HEK293 (cell line): Measurements from ENCODE around the gene SLC39A11.

Experiments used
- CTCF ChIA-PET: fragments of 350-600 bp; formaldehyde crosslinking; extraction: SDS; loops from one replicate; lab custom pipeline; 2021; ENCODE audit warnings: antibody characterized with exemption; lab: Yijun Ruan, JAX
- POLR2A ChIA-PET: fragments of 300-600 bp; formaldehyde crosslinking; extraction: SDS; loops from one replicate; lab custom pipeline; 2020; ENCODE audit warnings: antibody characterized with exemption, inconsistent platforms; lab: Yijun Ruan, JAX
- H3K27ac ChIP-seq: fragments of 200-500 bp; sonication (Bioruptor generic); 2 replicates; pipeline ENCODE4 v1.5.1; 2014; ENCODE audit warnings: low read depth, low read length, control low read depth, inconsistent platforms; ENCODE audit errors: extremely low read depth
- H3K36me3 ChIP-seq, 2 experiments: fragments of 200-500 bp in 1 of 2; sonication (Bioruptor generic) in 1 of 2; 1 replicate in 1 of 2; 2 replicates in 1 of 2; pipeline ENCODE4 v1.5.1; 2014 to 2017; ENCODE audit warnings: inconsistent platforms in 2 of 2, low read length in 2 of 2; ENCODE audit not compliant: control insufficient read depth in 2 of 2, insufficient read depth in 1 of 2
- H3K4me1 ChIP-seq: fragments of 200-500 bp; sonication (Bioruptor generic); 2 replicates; pipeline ENCODE4 v1.5.1; 2014; ENCODE audit warnings: mild to moderate bottlenecking, low read length, inconsistent platforms; ENCODE audit not compliant: control insufficient read depth, insufficient read depth
- H3K4me3 ChIP-seq: 2 replicates; pipeline ENCODE4 v1.5.1; 2011; ENCODE audit warnings: low read depth, mild to moderate bottlenecking, control low read depth, low read length, moderate library complexity
- H3K9me3 ChIP-seq: fragments of 200-500 bp; sonication (Bioruptor generic); 2 replicates; pipeline ENCODE4 v1.5.1; 2014; ENCODE audit warnings: low read depth, low read length, inconsistent platforms; ENCODE audit not compliant: control insufficient read depth, insufficient read depth
- BCL11B ChIP-seq: fragments of 450-650 bp; formaldehyde crosslinking; IDR thresholded peaks from 2 replicates; pipeline ENCODE4 v1.5.1; 2016; ENCODE audit warnings: low read depth, missing biosample characterization, missing genetic modification characterization
- GLIS1 ChIP-seq: fragments of 450-650 bp; formaldehyde crosslinking; IDR thresholded peaks from 2 replicates; pipeline ENCODE4 v1.5.1; 2016; ENCODE audit warnings: missing biosample characterization, missing genetic modification characterization
- KLF16 ChIP-seq: fragments of 450-650 bp; formaldehyde crosslinking; IDR thresholded peaks from 2 replicates; pipeline ENCODE4 v1.5.1; 2017; ENCODE audit warnings: missing biosample characterization, missing genetic modification characterization
- OSR2 ChIP-seq: fragments of 450-650 bp; formaldehyde crosslinking; IDR thresholded peaks from 2 replicates; pipeline ENCODE4 v1.5.1; 2016; ENCODE audit warnings: missing biosample characterization, missing genetic modification characterization
- ZBTB11 ChIP-seq: fragments of 450-650 bp; formaldehyde crosslinking; conservative IDR thresholded peaks from 2 replicates; pipeline ENCODE4 v1.5.1; 2016; ENCODE audit warnings: low read depth, missing biosample characterization, missing genetic modification characterization
- ZBTB17 ChIP-seq: fragments of 450-650 bp; formaldehyde crosslinking; IDR thresholded peaks from 2 replicates; pipeline ENCODE4 v1.5.1; 2016; ENCODE audit warnings: missing biosample characterization, missing genetic modification characterization
- ZBTB48 ChIP-seq: fragments of 450-650 bp; formaldehyde crosslinking; IDR thresholded peaks from 2 replicates; pipeline ENCODE4 v1.5.1; 2016; ENCODE audit warnings: missing biosample characterization, missing genetic modification characterization
- ZBTB8A ChIP-seq: fragments of 450-650 bp; formaldehyde crosslinking; IDR thresholded peaks from 2 replicates; pipeline ENCODE4 v1.5.1; 2016; ENCODE audit warnings: missing biosample characterization, missing genetic modification characterization
- ZIC2 ChIP-seq: fragments of 450-650 bp; formaldehyde crosslinking; IDR thresholded peaks from 2 replicates; pipeline ENCODE4 v1.5.1; 2016; ENCODE audit warnings: missing biosample characterization, missing genetic modification characterization
- ZNF132 ChIP-seq: fragments of 450-650 bp; formaldehyde crosslinking; IDR thresholded peaks from 2 replicates; pipeline ENCODE4 v1.5.1; 2017; ENCODE audit warnings: missing biosample characterization, missing genetic modification characterization, borderline replicate concordance
- ZNF138 ChIP-seq: fragments of 450-650 bp; formaldehyde crosslinking; IDR thresholded peaks from 2 replicates; pipeline ENCODE4 v1.5.1; 2016; ENCODE audit warnings: missing biosample characterization, missing genetic modification characterization, borderline replicate concordance
- ZNF324 ChIP-seq: fragments of 450-650 bp; formaldehyde crosslinking; IDR thresholded peaks from 2 replicates; pipeline ENCODE4 v1.5.1; 2016; ENCODE audit warnings: missing biosample characterization, missing genetic modification characterization
- ZNF488 ChIP-seq: fragments of 450-650 bp; formaldehyde crosslinking; IDR thresholded peaks from 2 replicates; pipeline ENCODE4 v1.5.1; 2016; ENCODE audit warnings: missing biosample characterization, missing genetic modification characterization
- ZNF510 ChIP-seq: fragments of 450-650 bp; formaldehyde crosslinking; IDR thresholded peaks from 2 replicates; pipeline ENCODE4 v1.5.1; 2018; ENCODE audit warnings: mild to moderate bottlenecking, missing genetic modification characterization, missing biosample characterization; ENCODE audit not compliant: insufficient replicate concordance
- ZNF560 ChIP-seq: fragments of 450-650 bp; formaldehyde crosslinking; IDR thresholded peaks from 2 replicates; pipeline ENCODE4 v1.5.1; 2017; ENCODE audit warnings: missing biosample characterization, missing genetic modification characterization, borderline replicate concordance
- ZNF670 ChIP-seq: fragments of 450-650 bp; formaldehyde crosslinking; IDR thresholded peaks from 2 replicates; pipeline ENCODE4 v1.5.1; 2016; ENCODE audit warnings: missing biosample characterization, missing genetic modification characterization, low read depth
- ZSCAN4 ChIP-seq: fragments of 450-650 bp; formaldehyde crosslinking; IDR thresholded peaks from 2 replicates; pipeline ENCODE4 v1.5.1; 2017; ENCODE audit warnings: missing biosample characterization, missing genetic modification characterization
- TF ChIP-seq, protein P1 (sequence below): fragments of 450-650 bp; formaldehyde crosslinking; IDR thresholded peaks from 2 replicates; pipeline ENCODE4 v1.5.1; 2017; ENCODE audit warnings: missing biosample characterization, missing genetic modification characterization
- TF ChIP-seq, protein P2 (sequence below): fragments of 450-650 bp; formaldehyde crosslinking; IDR thresholded peaks from 2 replicates; pipeline ENCODE4 v1.5.1; 2016; ENCODE audit warnings: missing biosample characterization, missing genetic modification characterization
- TF ChIP-seq, protein P3 (sequence below): fragments of 450-650 bp; formaldehyde crosslinking; IDR thresholded peaks from 2 replicates; pipeline ENCODE4 v1.5.1; 2016; ENCODE audit warnings: missing biosample characterization, missing genetic modification characterization

SLC39A11 gene

GRCh38 chr17:72928454-72929136 is 163.9 kb downstream of the SLC39A11 start:
- H3K27ac ChIP-seq, result no peak overlapping the region

GRCh38 chr17:72927760-72928159 is 164.7 kb downstream of the SLC39A11 start:
- H3K27ac ChIP-seq, result no peak overlapping the region
- POLR2A ChIA-PET, result no interaction called here
- H3K4me1 ChIP-seq, result no peaks in the 10 kb centered on the region
- no peak overlapping the region for H3K4me3 ChIP-seq
- CTCF ChIA-PET, result no interaction called here
- no peak for TF ChIP-seq BCL11B
- no peak for TF ChIP-seq ZBTB17 (tag by site-specific recombination)
- 0 out of 2 replicates have a peak, but pooled peaks have one; percentile 26 for TF ChIP-seq ZSCAN4 (tag by site-specific recombination)
- TF ChIP-seq, protein P1, sequence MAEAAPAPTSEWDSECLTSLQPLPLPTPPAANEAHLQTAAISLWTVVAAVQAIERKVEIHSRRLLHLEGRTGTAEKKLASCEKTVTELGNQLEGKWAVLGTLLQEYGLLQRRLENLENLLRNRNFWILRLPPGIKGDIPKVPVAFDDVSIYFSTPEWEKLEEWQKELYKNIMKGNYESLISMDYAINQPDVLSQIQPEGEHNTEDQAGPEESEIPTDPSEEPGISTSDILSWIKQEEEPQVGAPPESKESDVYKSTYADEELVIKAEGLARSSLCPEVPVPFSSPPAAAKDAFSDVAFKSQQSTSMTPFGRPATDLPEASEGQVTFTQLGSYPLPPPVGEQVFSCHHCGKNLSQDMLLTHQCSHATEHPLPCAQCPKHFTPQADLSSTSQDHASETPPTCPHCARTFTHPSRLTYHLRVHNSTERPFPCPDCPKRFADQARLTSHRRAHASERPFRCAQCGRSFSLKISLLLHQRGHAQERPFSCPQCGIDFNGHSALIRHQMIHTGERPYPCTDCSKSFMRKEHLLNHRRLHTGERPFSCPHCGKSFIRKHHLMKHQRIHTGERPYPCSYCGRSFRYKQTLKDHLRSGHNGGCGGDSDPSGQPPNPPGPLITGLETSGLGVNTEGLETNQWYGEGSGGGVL (tag by site-specific recombination), result no peak
- H3K36me3 ChIP-seq, result no peaks in the 10 kb centered on the region
- no peaks in the 10 kb centered on the region for H3K9me3 ChIP-seq

More at GRCh38 chr17:72928454-72929136, 163.9 kb downstream of the SLC39A11 start:
- H3K36me3 ChIP-seq, result no peaks in the 10 kb centered on the region
- TF ChIP-seq GLIS1 (tag by site-specific recombination) (no peak), ZNF560 (tag by site-specific recombination) (no peak), ZNF488 (tag by site-specific recombination) (no peak), ZBTB11 (no peak), ZNF132 (tag by site-specific recombination) (no peak)
- TF ChIP-seq, protein P2, sequence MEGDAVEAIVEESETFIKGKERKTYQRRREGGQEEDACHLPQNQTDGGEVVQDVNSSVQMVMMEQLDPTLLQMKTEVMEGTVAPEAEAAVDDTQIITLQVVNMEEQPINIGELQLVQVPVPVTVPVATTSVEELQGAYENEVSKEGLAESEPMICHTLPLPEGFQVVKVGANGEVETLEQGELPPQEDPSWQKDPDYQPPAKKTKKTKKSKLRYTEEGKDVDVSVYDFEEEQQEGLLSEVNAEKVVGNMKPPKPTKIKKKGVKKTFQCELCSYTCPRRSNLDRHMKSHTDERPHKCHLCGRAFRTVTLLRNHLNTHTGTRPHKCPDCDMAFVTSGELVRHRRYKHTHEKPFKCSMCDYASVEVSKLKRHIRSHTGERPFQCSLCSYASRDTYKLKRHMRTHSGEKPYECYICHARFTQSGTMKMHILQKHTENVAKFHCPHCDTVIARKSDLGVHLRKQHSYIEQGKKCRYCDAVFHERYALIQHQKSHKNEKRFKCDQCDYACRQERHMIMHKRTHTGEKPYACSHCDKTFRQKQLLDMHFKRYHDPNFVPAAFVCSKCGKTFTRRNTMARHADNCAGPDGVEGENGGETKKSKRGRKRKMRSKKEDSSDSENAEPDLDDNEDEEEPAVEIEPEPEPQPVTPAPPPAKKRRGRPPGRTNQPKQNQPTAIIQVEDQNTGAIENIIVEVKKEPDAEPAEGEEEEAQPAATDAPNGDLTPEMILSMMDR (tag by site-specific recombination), result no peak
- TF ChIP-seq, all 188 proteins: peak for 0
- no peaks in the 10 kb centered on the region for H3K9me3 ChIP-seq
- POLR2A ChIA-PET, result no interaction called here
- H3K4me3 ChIP-seq, result no peak overlapping the region
- CTCF ChIA-PET, result no interaction called here
- no peaks in the 10 kb centered on the region for H3K4me1 ChIP-seq

- CTCF ChIA-PET, result no interaction called here
- POLR2A ChIA-PET, result no interaction called here
- TF ChIP-seq KLF16 (tag by site-specific recombination) (no peak), ZNF670 (tag by site-specific recombination) (no peak), ZNF324 (tag by site-specific recombination) (no peak), ZNF138 (no peak), ZBTB8A (tag by site-specific recombination) (no peak), OSR2 (tag by site-specific recombination) (no peak), ZIC2 (no peak), ZBTB48 (tag by site-specific recombination) (no peak), ZNF510 (tag by site-specific recombination) (no peak)
- TF ChIP-seq, protein P3, sequence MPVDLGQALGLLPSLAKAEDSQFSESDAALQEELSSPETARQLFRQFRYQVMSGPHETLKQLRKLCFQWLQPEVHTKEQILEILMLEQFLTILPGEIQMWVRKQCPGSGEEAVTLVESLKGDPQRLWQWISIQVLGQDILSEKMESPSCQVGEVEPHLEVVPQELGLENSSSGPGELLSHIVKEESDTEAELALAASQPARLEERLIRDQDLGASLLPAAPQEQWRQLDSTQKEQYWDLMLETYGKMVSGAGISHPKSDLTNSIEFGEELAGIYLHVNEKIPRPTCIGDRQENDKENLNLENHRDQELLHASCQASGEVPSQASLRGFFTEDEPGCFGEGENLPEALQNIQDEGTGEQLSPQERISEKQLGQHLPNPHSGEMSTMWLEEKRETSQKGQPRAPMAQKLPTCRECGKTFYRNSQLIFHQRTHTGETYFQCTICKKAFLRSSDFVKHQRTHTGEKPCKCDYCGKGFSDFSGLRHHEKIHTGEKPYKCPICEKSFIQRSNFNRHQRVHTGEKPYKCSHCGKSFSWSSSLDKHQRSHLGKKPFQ, result no peak
Observed at GRCh38 chr17:72927146-72927545, 165.3 kb downstream of the SLC39A11 start.

More at GRCh38 chr17:72927146-72927545, 165.3 kb downstream of the SLC39A11 start:
- Histone ChIP-seq H3K36me3 (no peaks in the 10 kb centered on the region), H3K9me3 (no peaks in the 10 kb centered on the region), H3K27ac (no peak overlapping the region), H3K4me3 (no peak overlapping the region), H3K4me1 (no peaks in the 10 kb centered on the region)
